ENCODE results near the gene CCDC182. TPM values are rescaled to one million over a fixed set of nuclear protein-coding genes. Genes with fewer than 3 reads are reported as not detected.

CCDC182 gene
- total RNA-seq, 6 donors from 2014 or later: not detected

- Histone ChIP-seq H3K9me3 (no peaks in the 10 kb centered on the region), H3K4me3 (no peak overlapping the region), H3K36me3 (no peaks in the 10 kb centered on the region), H3K27ac (no peak overlapping the region), H3K4me1 (peaks cover 0 to 2% (median 0%) of the 10 kb centered on the region in 4 donors), H3K27me3 (no peaks in the 10 kb centered on the region)
- ATAC-seq (ENCODE audit: low FRiP score in 2 of 2) (no peak), DNase-seq (no peak)
- 63 to 75% methylated on average over 8 of the region's 8 CpGs for WGBS, 2 donors
- TF ChIP-seq POLR2AphosphoS5 (IDR thresholded peaks at IDR 0.05) (no peak), POLR2A (IDR thresholded peaks at IDR 0.05) (no peak), EP300 (IDR thresholded peaks at IDR 0.05) (no peak), CTCF (IDR thresholded peaks at IDR 0.05) (no peak)
Measured at GRCh38 chr17:57761887-57762286, 16.8 kb upstream of the CCDC182 start.

DNA sequence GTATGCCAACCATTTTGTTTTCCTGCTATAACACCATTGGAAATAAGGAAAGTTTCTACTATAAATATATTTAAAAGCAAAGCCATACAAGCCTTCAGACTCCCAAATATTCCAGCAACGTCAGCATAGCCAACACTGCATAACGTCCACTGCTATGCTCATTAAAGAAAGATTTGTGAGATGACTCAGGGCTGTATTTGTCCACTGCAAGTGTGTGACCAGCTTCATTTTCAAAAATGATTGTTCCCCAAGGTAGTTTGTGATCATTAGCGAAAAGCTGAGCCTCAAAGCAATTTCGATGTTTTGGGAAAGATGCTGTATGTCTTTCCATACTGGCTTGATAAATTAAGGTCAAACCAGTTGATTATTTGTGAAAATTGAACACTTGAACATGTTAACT is 14.9 kb upstream of the CCDC182 start:
- ATAC-seq (ENCODE audit: low FRiP score in 2 of 2) (no peak), DNase-seq (no peak)
- no peak overlapping the region for H3K27ac ChIP-seq
- no peaks in the 10 kb centered on the region for H3K4me1 ChIP-seq
- 90 to 94% methylated on average over 4 of the region's 4 CpGs for WGBS, 2 donors
- TF ChIP-seq POLR2AphosphoS5 (IDR thresholded peaks at IDR 0.05): no peak
- TF ChIP-seq EP300 (IDR thresholded peaks at IDR 0.05): no peak
- no peak for TF ChIP-seq POLR2A (IDR thresholded peaks at IDR 0.05)
- no peak for TF ChIP-seq CTCF (IDR thresholded peaks at IDR 0.05)
- no peak overlapping the region for H3K4me3 ChIP-seq
- no peaks in the 10 kb centered on the region for H3K27me3 ChIP-seq
- H3K36me3 ChIP-seq: no peaks in the 10 kb centered on the region
- H3K9me3 ChIP-seq: no peaks in the 10 kb centered on the region

GRCh38 chr17:57758654-57759053 is 13.6 kb upstream of the CCDC182 start:
- TF ChIP-seq EP300 (IDR thresholded peaks at IDR 0.05) (no peak), POLR2A (IDR thresholded peaks at IDR 0.05) (no peak), CTCF (IDR thresholded peaks at IDR 0.05) (no peak), POLR2AphosphoS5 (IDR thresholded peaks at IDR 0.05) (no peak)
- ATAC-seq (ENCODE audit: low FRiP score in 2 of 2) (no peak), DNase-seq (no peak)
- 93 to 100% methylated on average over 1 of the region's 1 CpG for WGBS, 2 donors
- no peaks in the 10 kb centered on the region for H3K36me3 ChIP-seq
- no peak overlapping the region for H3K4me3 ChIP-seq
- H3K4me1 ChIP-seq: no peaks in the 10 kb centered on the region
- no peaks in the 10 kb centered on the region for H3K9me3 ChIP-seq
- H3K27ac ChIP-seq: no peak overlapping the region
- H3K27me3 ChIP-seq: no peaks in the 10 kb centered on the region

DNA sequence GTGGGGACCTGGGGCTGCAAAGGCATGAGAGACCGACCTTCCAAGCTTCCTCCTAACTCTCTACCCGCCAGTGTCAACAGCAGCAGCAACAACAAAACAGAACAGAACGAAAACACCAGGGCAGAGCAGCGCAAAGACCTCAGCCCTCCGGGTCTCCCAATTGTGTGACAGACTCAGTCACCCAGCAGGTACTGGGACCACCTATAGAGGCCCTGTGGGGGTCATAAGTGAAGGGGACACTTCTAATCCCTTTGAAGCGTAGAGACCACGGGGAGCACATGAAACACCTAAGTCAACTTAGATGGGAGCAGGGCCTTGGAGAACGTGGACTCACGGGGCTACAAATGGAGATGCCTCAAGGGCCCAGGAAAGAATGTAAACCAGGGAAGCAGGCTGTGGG is 12.6 kb upstream of the CCDC182 start:
- Histone ChIP-seq H3K27me3 (no peaks in the 10 kb centered on the region), H3K36me3 (no peaks in the 10 kb centered on the region), H3K27ac (no peak overlapping the region), H3K4me3 (no peak overlapping the region), H3K4me1 (no peaks in the 10 kb centered on the region), H3K9me3 (no peaks in the 10 kb centered on the region)
- TF ChIP-seq EP300 (IDR thresholded peaks at IDR 0.05): no peak
- no peak for TF ChIP-seq POLR2A (IDR thresholded peaks at IDR 0.05)
- TF ChIP-seq CTCF (IDR thresholded peaks at IDR 0.05): no peak
- TF ChIP-seq POLR2AphosphoS5 (IDR thresholded peaks at IDR 0.05): no peak
- DNase-seq: no peak
- no peak for ATAC-seq (ENCODE audit: low FRiP score in 2 of 2)
- 87 to 88% methylated on average over 7 to 9 of the region's 9 CpGs for WGBS, 2 donors

DNA sequence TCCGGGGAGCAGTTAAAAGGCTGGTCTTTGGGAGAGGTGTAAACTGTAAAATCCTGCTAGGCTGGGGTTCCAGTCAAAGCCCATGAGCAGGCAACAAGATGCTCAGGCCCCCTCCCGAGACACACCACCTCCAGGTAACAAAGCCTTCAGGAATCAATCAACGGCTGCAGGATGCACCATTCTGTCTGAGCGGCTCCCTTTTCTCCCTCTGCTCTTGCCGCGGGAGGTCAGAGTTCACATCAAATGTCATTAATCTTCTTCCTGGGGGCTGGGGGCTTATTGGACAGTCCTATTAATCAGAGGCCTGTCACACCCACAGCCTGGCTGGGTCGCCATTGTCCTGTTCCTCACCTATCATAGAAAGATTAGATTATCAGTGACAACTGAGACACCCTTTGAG is 11.9 kb upstream of the CCDC182 start:
- 71 to 73% methylated on average over 7 of the region's 7 CpGs for WGBS, 2 donors
- H3K27ac ChIP-seq: no peak overlapping the region

More for the DNA sequence above, 11.9 kb upstream of the CCDC182 start:
- ATAC-seq (ENCODE audit: low FRiP score in 2 of 2) (no peak), DNase-seq (no peak)
- no peaks in the 10 kb centered on the region for H3K9me3 ChIP-seq
- TF ChIP-seq EP300 (IDR thresholded peaks at IDR 0.05) (no peak), POLR2AphosphoS5 (IDR thresholded peaks at IDR 0.05) (no peak), POLR2A (IDR thresholded peaks at IDR 0.05) (no peak), CTCF (IDR thresholded peaks at IDR 0.05) (no peak)
- H3K4me3 ChIP-seq: no peak overlapping the region
- no peaks in the 10 kb centered on the region for H3K27me3 ChIP-seq
- no peaks in the 10 kb centered on the region for H3K36me3 ChIP-seq
- H3K4me1 ChIP-seq: no peaks in the 10 kb centered on the region

All from upper lobe of left lung (tissue), 6 donors.